Stimulated activated CD4-positive, alpha-beta T cell treated with anti-CD3 and anti-CD28 coated beads, Interleukin-1b, Interleukin-23, amount 100 ng/mL, for 4 hours (primary cell): Measurements from ENCODE around the gene WNT3A.

Experiments used
- DNase-seq, 2 donors: peaks; one replicate each; pipeline ENCODE4 v3.0.0-alpha.2; 2020; ENCODE audit warnings: low read depth in 2 of 2

Gene WNT3A

GRCh38 chr1:228070173-228070572 lies 63.4 kb downstream of the WNT3A start:
- DNase-seq, result no peak

GRCh38 chr1:228070851-228071250 lies 64.1 kb downstream of the WNT3A start:
- DNase-seq, result no peak

GRCh38 chr1:228071839-228072657 lies 65.2 kb downstream of the WNT3A start:
- DNase-seq, result no peak

- no peak for DNase-seq
These were observed 65.9 kb downstream of the WNT3A start for GRCh38 chr1:228072658-228073043.

GRCh38 chr1:228073061-228073856 lies 66.5 kb downstream of the WNT3A start:
- no peak for DNase-seq

- DNase-seq, result no peak
These were observed 67.2 kb downstream of the WNT3A start for GRCh38 chr1:228073857-228074545.

GRCh38 chr1:228074954-228075730 lies 68.3 kb downstream of the WNT3A start:
- DNase-seq, result no peak

- no peak for DNase-seq
These were observed 69.0 kb downstream of the WNT3A start for GRCh38 chr1:228075801-228076271.

GRCh38 chr1:228076796-228077430 lies 70.1 kb downstream of the WNT3A start:
- no peak for DNase-seq

GRCh38 chr1:228077565-228078330 lies 71.0 kb downstream of the WNT3A start:
- DNase-seq, result no peak

- no peak for DNase-seq
These were observed 72.2 kb downstream of the WNT3A start for GRCh38 chr1:228079013-228079412.

- DNase-seq, result no peak
These were observed 72.9 kb downstream of the WNT3A start for GRCh38 chr1:228079601-228080263.

GRCh38 chr1:228081144-228081543 lies 74.3 kb downstream of the WNT3A start:
- DNase-seq, result no peak

GRCh38 chr1:228081578-228082213 lies 74.9 kb downstream of the WNT3A start:
- no peak for DNase-seq

- peak; percentile 93 to 95 for DNase-seq
These were observed 75.6 kb downstream of the WNT3A start, which contains the start of gene ARF1 for GRCh38 chr1:228082214-228082917. Gene ARF1, plus strand, starts transcription at chr1:228082708. Its CDS starts 14,407 bp downstream, at chr1:228097115.

- no peak for DNase-seq
These were observed 76.4 kb downstream of the WNT3A start for GRCh38 chr1:228082918-228083870.

- no peak for DNase-seq
These were observed 77.1 kb downstream of the WNT3A start for GRCh38 chr1:228083871-228084278.
